Measurements from ENCODE around the gene ZBTB20. TPM values are rescaled to one million over a fixed set of nuclear protein-coding genes. Genes with fewer than 3 reads are reported as not detected.

ZBTB20 gene
- total and polyA plus RNA-seq, 4 donors = 0.88 to 83.2 (median 20.4) TPM

GRCh38 chr3:114392831-114393230, 754.3 kb downstream of the ZBTB20 start:
- no peaks in the 10 kb centered on the region for H3K9me3 ChIP-seq (ENCODE audit: control insufficient read depth in 4 of 4, low read length in 3 of 4)
- TF ChIP-seq FOXA1 (IDR thresholded peaks at IDR 0.05) (no peak), CTCF (IDR thresholded peaks at IDR 0.05; ENCODE audit: low read depth, low read length, missing input control) (no peak), TAF1 (conservative IDR thresholded peaks at IDR 0.05) (no peak), MAX (IDR thresholded peaks at IDR 0.05) (no peak), REST (IDR thresholded peaks at IDR 0.05) (no peak), FOXA2 (IDR thresholded peaks at IDR 0.05) (no peak), EGR1 (IDR thresholded peaks at IDR 0.05; ENCODE audit: low read depth in 2 of 2) (no peak), HNF4G (IDR thresholded peaks at IDR 0.05) (no peak), RAD21 (IDR thresholded peaks at IDR 0.05) (no peak), RXRA (IDR thresholded peaks at IDR 0.05) (no peak), YY1 (IDR thresholded peaks at IDR 0.05) (no peak), ZBTB33 (IDR thresholded peaks at IDR 0.05) (no peak), SP1 (IDR thresholded peaks at IDR 0.05) (no peak)
- H3K27me3 ChIP-seq (ENCODE audit: control insufficient read depth in 4 of 4, insufficient read depth in 4 of 4, low read length in 3 of 4) = no peaks in the 10 kb centered on the region
- H3K4me1 ChIP-seq (ENCODE audit: control insufficient read depth in 4 of 4, insufficient read depth in 4 of 4, low read length in 3 of 4) = no peaks in the 10 kb centered on the region
- H3K36me3 ChIP-seq (ENCODE audit: control insufficient read depth in 4 of 4, insufficient read depth in 3 of 4, low read depth in 1 of 4, low read length in 3 of 4) = peaks cover 0 to 14% (median 9%) of the 10 kb centered on the region in 4 donors
- H3K9ac ChIP-seq (ENCODE audit: low read depth in 1 of 2, low read length in 2 of 2) = no peak overlapping the region
- H3K4me3 ChIP-seq (ENCODE audit: low read depth in 1 of 3, low read length in 3 of 3) = no peak overlapping the region
- WGBS = 95% methylated on average over 2 of the region's 2 CpGs
- H3K27ac ChIP-seq (ENCODE audit: low read depth in 1 of 2, low read length in 2 of 2) = no peak overlapping the region
- no peak for DNase-seq (ENCODE audit: low spot score)

- 97% methylated on average over 4 of the region's 4 CpGs for WGBS
- H3K9ac ChIP-seq (ENCODE audit: low read depth in 1 of 2, low read length in 2 of 2) = no peak overlapping the region
- H3K36me3 ChIP-seq (ENCODE audit: control insufficient read depth in 4 of 4, insufficient read depth in 3 of 4, low read depth in 1 of 4, low read length in 3 of 4) = peaks cover 2 to 23% (median 15%) of the 10 kb centered on the region in 4 donors
- no peak overlapping the region for H3K27ac ChIP-seq (ENCODE audit: low read depth in 1 of 2, low read length in 2 of 2)
- H3K9me3 ChIP-seq (ENCODE audit: control insufficient read depth in 4 of 4, low read length in 3 of 4) = no peaks in the 10 kb centered on the region
- DNase-seq (ENCODE audit: low spot score) = no peak
- H3K27me3 ChIP-seq (ENCODE audit: control insufficient read depth in 4 of 4, insufficient read depth in 4 of 4, low read length in 3 of 4) = no peaks in the 10 kb centered on the region
- peaks cover 0 to 13% (median 7%) of the 10 kb centered on the region in 4 donors for H3K4me1 ChIP-seq (ENCODE audit: control insufficient read depth in 4 of 4, insufficient read depth in 4 of 4, low read length in 3 of 4)
- H3K4me3 ChIP-seq (ENCODE audit: low read depth in 1 of 3, low read length in 3 of 3) = no peak overlapping the region
- no peak for TF ChIP-seq RAD21 (IDR thresholded peaks at IDR 0.05)
- TF ChIP-seq JUND (IDR thresholded peaks at IDR 0.05) = no peak
- no peak for TF ChIP-seq FOXA2 (IDR thresholded peaks at IDR 0.05)
- TF ChIP-seq YY1 (IDR thresholded peaks at IDR 0.05) = no peak
- TF ChIP-seq MAX (IDR thresholded peaks at IDR 0.05) = no peak
- no peak for TF ChIP-seq ZBTB33 (IDR thresholded peaks at IDR 0.05)
- no peak for TF ChIP-seq HNF4G (IDR thresholded peaks at IDR 0.05)
- no peak for TF ChIP-seq SP1 (IDR thresholded peaks at IDR 0.05)
- no peak for TF ChIP-seq REST (IDR thresholded peaks at IDR 0.05)
- TF ChIP-seq NR2F2 (IDR thresholded peaks at IDR 0.05) = no peak
- TF ChIP-seq HNF4A (conservative IDR thresholded peaks at IDR 0.05) = no peak
- no peak for TF ChIP-seq FOXA1 (IDR thresholded peaks at IDR 0.05)
- TF ChIP-seq EGR1 (IDR thresholded peaks at IDR 0.05; ENCODE audit: low read depth in 2 of 2) = no peak
- TF ChIP-seq GABPA (IDR thresholded peaks at IDR 0.05 in 1 of 2, conservative IDR thresholded peaks at IDR 0.05 in 1 of 2) = no peak
These were observed 757.9 kb downstream of the ZBTB20 start for GRCh38 chr3:114389156-114389555.

Data from liver (tissue), 9 donors.